ENCODE measurements around the gene MINPP1.
A peak's percentile ranks its signal among the peaks of the same experiment; 100 is the strongest.
"Not testable (repeated sequence)": the region's sequence is repeated elsewhere in the genome, so short reads cannot be mapped to it uniquely, and the experiment has no call there.

Gene MINPP1

DNA sequence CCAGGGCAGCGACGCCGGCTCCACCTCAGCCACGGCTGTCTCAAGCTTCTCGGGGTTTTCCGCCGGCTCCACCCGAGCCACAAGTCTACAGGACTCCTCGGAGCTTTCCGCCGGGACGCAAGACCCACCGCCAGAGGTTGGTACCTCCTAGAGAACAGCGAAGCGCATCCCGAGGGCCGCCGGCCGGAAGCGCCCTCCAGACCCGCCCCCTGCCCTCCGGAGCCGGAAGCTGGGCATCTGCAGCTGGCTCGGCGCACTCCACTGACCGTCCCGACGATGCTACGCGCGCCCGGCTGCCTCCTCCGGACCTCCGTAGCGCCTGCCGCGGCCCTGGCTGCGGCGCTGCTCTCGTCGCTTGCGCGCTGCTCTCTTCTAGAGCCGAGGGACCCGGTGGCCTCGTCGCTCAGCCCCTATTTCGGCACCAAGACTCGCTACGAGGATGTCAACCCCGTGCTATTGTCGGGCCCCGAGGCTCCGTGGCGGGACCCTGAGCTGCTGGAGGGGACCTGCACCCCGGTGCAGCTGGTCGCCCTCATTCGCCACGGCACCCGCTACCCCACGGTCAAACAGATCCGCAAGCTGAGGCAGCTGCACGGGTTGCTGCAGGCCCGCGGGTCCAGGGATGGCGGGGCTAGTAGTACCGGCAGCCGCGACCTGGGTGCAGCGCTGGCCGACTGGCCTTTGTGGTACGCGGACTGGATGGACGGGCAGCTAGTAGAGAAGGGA is at the start of gene MINPP1:
Gene MINPP1, plus strand, starts transcription at position 254 of the 726 bp plus-strand sequence. Its CDS starts 23 bp downstream, at position 277.
- peak; percentile 94 for DNase-seq

- not testable (repeated sequence) for DNase-seq
Measured at GRCh38 chr10:87456586-87457220, 48.0 kb upstream of the MINPP1 start.

- DNase-seq, result not testable (repeated sequence)
Measured at GRCh38 chr10:87461751-87462150, 42.9 kb upstream of the MINPP1 start.

DNA sequence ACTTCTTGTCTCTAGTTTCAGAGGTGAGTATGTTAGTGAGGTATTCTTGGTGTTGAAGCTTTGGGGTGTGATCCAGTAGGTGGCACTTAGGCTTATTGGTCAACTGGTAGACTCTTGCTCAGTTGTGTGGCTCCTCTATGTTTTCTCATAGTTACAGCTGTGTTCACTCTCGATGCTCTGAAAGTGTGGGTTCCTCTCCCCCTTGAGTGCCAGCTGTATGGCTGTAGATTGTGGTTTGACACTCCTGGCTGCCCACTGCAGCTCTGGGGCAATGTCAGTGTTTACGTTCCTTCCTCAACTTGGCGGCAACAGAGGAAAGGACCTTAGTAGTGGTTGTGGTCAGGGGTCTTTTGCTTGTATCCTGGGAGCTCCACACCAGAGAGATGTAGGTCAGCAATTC is 37.8 kb upstream of the MINPP1 start:
- not testable (repeated sequence) for DNase-seq

DNA sequence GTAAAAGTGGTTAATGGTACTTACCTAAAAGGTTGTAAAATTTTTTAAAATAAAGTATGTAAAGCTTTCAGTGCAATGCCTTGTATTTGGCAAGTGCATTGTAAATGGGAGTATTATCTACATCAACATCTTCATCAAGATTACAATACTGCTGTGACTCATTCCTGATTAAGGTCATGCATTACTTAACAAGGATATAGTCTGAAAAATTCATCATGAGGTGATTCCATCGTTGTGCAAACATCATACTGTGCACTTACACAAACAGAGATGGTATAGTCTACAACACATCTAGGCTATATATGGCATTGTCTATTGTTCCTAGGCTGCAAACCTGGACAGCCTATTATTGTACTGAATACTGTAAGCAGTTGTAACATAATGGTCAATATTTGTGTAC is 16.0 kb upstream of the MINPP1 start:
- DNase-seq, result not testable (repeated sequence)

DNA sequence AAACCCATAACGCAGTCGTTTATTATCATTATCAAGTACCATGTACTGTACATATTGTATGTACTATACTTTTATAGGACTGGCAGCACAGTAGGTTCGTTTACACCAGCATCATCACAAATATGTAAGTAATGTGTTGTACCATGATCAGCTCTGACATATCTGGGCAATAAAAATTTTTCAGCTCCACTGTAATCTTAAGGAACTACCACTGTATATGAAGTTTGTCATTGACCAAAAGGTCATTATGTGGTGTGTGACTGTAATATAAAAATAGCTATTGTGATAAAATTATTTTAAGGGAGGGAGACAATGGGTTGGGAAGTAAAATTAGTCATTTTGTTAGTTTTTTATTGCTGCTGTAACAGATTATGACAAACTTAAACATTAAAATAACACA is 14.4 kb upstream of the MINPP1 start:
- DNase-seq, result not testable (repeated sequence)

DNA sequence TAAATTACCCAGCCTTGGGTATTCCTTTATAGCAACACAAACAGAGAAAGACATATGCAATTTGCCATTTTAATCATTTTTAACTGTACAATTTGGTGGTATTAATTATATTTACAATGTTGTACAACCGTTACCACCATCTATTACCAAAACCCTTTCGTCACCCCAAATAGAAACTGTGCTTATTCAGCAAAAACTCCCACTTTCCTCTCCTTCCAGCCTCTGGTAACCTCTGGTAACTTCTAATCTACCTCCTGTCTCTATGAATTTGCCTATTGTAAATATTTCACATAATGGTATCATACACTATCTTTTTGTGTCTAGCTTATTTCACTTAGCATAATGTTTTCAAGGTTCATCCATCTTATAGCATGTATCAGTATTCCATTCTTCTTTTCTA is 12.2 kb upstream of the MINPP1 start:
- not testable (repeated sequence) for DNase-seq

GRCh38 chr10:87495446-87495845 is 9.2 kb upstream of the MINPP1 start:
- not testable (repeated sequence) for DNase-seq

- DNase-seq, result not testable (repeated sequence)
Measured at GRCh38 chr10:87497386-87497785, 7.3 kb upstream of the MINPP1 start.

DNA sequence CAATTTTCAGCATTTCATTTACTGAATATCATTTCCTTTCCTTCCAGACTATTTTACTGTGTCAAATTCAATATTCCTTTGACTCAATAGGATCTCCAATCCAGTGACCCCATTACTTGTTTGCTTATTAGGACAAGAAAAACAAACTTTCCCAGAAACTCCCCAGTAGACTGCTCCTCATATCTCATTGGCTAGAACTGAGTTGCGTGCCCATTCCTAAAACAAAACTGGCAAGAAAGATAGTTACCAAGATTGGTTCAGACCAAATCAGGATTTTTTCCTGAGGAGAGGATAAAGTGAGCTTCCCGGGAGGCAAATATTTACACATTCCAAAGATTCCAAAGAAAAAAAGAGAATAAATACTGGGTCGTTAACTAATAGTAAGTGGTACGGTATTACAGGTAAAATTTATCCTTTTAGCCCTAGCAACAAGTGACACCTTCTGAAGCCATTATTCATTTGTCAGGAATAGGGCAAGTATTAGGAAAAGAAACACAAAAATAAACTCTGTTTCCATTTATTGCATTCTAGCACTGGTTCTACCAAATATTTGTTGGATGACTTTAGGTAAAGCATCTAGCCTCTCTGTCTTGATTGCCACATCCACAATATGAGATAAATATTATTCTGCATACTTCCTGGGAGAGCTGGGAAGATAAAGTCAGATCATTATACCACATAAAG is 6.4 kb upstream of the MINPP1 start:
- not testable (repeated sequence) for DNase-seq

GRCh38 chr10:87500646-87501048 is 4.0 kb upstream of the MINPP1 start:
- no peak for DNase-seq

DNA sequence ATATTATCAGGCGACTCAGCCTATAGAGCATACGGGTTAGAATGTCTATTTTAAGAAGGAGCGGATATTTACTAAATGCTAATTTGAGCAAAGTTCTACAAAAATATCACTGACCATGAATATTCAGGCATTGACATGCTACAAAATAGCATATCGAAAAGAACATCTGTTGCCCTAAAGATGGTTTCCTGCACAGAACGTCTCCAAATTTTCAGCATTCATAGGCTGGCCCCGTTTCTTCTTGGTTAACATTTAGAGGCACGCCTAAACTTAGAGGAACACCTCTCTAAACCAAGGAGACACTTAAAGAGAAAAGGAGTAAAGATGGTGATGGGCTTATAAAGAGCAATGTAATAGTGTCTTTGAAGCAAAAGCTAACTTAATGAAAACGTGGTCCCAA is 1.3 kb upstream of the MINPP1 start:
- DNase-seq, result no peak

GRCh38 chr10:87503886-87504285 is 807 bp upstream of the MINPP1 start:
- no peak for DNase-seq

DNA sequence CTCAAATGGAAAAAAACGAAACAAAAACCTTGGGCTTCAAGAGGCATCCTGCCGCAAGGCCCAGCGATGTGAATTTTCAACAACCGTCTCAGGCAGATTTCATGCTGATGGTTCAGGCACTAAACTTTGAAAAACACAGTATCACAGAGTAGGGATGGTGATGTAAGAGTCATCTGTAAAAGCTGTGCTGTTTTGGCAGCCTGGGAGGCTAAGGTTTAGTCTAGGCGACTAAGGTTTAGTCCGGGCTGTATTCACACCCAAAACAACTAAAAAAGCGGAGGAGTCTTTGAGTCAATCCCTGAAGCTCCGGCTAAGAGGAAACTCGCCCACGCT is 420 bp upstream of the MINPP1 start:
- DNase-seq, result no peak

GRCh38 chr10:87505366-87506111 is 846 bp downstream of the MINPP1 start:
- DNase-seq, result peak; percentile 61

- DNase-seq, result no peak
Measured at GRCh38 chr10:87506956-87507355, 2.3 kb downstream of the MINPP1 start.

DNA sequence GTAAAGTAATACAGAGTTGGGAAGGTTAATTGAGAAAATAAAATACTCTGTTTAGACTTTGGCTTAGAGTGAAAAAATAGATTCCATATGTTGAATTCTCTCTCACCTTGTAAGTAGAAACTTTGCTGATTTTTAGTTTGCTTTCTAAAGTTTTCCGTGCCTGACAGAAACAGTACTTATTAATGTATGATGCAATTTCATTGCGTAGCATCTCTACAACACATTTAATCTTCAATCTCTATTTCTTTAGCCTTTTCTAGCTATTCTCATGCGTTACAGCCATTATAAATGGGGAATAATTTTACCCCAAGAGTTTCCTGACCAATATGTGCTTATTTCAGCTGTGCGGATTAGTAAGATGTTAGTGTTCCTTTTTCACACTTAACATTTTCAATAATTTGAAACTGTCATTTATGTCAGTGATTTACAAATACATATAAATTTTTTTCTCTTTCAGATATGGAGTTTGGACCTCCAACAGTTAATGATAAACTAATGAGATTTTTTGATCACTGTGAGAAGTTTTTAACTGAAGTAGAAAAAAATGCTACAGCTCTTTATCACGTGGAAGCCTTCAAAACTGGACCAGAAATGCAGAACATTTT is 3.3 kb downstream of the MINPP1 start:
- DNase-seq, result no peak

- DNase-seq, result no peak
Measured at GRCh38 chr10:87508837-87509236, 4.1 kb downstream of the MINPP1 start.

DNA sequence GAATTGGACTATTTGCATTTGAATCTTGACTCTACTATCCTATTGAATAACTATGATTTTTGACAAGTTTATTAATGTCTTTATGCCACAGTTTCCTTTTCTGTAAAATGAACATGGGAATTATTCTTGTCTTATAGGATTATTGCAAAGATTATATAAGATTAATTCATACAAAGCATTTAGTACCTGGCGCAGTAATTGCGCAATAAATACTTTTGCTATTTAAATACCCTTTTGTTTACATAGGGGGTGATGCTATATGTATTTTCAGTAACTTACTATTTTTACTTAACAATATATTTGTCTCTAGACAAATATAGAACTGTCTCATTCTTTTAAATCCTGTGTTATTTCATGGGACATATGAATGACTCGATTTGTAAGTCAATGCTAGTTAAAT is 5.3 kb downstream of the MINPP1 start:
- no peak for DNase-seq

- no peak for DNase-seq
Measured at GRCh38 chr10:87511526-87511925, 6.8 kb downstream of the MINPP1 start.

GRCh38 chr10:87518937-87519336 is 14.2 kb downstream of the MINPP1 start:
- no peak for DNase-seq

DNA sequence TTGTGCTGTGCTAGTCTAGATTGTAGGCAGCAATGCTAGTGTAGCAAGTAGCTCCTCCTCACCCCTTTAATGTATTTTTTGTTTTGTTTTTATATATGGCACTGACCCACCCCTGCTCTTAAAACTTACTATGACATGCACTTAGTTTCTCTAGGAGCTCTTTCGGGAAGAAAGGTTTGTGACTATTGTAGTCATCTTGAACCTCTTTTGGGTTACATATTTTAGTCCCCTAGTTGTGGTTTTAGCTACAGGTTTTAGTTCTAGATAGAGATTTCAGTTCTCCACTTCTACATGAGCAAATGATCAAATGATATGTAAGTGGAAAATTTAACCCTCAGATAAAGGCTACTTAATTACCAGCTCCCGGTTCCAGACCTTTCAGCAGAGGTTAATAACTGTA is 14.9 kb downstream of the MINPP1 start:
- DNase-seq, result no peak

- DNase-seq, result no peak
Measured at GRCh38 chr10:87523731-87524130, 19.0 kb downstream of the MINPP1 start.

Data from activated CD4-positive, alpha-beta T cell treated with anti-CD3 and anti-CD28 coated beads for 48 hours (primary cell).